Ascending aorta (tissue), 2 donors: ENCODE results near the gene FAAH. TPM values are rescaled to one million over a fixed set of nuclear protein-coding genes. Genes with fewer than 3 reads are reported as not detected.

Experiments used
- DNase-seq, 2 donors: peaks; one replicate each; pipeline ENCODE4 v3.0.0-alpha.2; 2019; ENCODE audit warnings: low spot score in 2 of 2
- H3K27ac ChIP-seq, 2 donors: fragments of 200-600 bp; sonication (generic); one replicate each; pipeline ENCODE4 v1.5.1; 2016 to 2017; ENCODE audit warnings: mild to moderate bottlenecking in 1 of 2
- H3K27me3 ChIP-seq: fragments of 200-600 bp; sonication (generic); one replicate; pipeline ENCODE4 v1.5.1; 2017
- H3K36me3 ChIP-seq, 2 donors: fragments of 200-600 bp; sonication (generic); one replicate each; pipeline ENCODE4 v1.5.1; 2016
- H3K4me1 ChIP-seq, 2 donors: fragments of 200-600 bp; sonication (generic); one replicate each; pipeline ENCODE4 v1.5.1; 2016 to 2017; ENCODE audit warnings: mild to moderate bottlenecking in 1 of 2
- H3K4me3 ChIP-seq, 2 donors: fragments of 200-600 bp; sonication (generic); one replicate each; pipeline ENCODE4 v1.5.1; 2016 to 2017; ENCODE audit warnings: mild to moderate bottlenecking in 1 of 2
- H3K9me3 ChIP-seq, 2 donors: fragments of 200-600 bp; sonication (generic); one replicate each; pipeline ENCODE4 v1.5.1; 2016
- intact Hi-C: fragments of 100-400 bp; cut with DNase I; formaldehyde crosslinking; loops from one replicate; pipeline ENCODE4 v1.15.1; 2023
- total RNA-seq: library from RNA; depleted of rRNA; stranded (reverse); fragments of >200 nt; gene quantifications from one replicate; pipeline ENCODE4 v1.1.0, GENCODE V29; 2016
- TF ChIP-seq, protein P1 (sequence below), 3 experiments: fragments of 200-600 bp in 2 of 3; fragments of 450-650 bp in 1 of 3; sonication (generic) in 2 of 3; IDR thresholded peaks; one replicate each; pipeline ENCODE4 v1.5.1; 2016 to 2019; ENCODE audit warnings: antibody characterized with exemption in 3 of 3, mild to moderate bottlenecking in 1 of 3, moderate library complexity in 1 of 3

The FAAH gene
- total RNA-seq, 1 donor from 2014 or later: 6.0 TPM

DNA sequence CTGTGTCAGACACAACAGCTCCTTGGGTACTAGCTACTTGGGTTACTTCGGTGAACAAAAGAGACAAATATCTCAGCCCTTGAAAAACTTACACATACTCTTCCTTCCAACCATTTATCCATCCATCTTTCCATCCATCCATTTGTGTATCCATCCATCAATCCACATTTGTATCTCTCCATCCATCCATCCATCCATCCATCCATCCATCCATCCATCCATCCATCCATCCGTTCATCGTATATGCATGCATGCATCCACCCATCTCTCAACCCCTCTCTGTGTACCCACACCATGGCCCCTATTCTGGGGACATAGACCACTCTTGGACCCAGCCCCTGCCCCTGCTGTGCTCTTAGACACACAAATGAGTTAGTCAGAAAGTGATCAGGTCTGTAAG is 40.2 kb downstream of the FAAH start:
- no peak overlapping the region for H3K27ac ChIP-seq
- intact Hi-C loops: no loop called here
- H3K9me3 ChIP-seq: no peaks in the 10 kb centered on the region
- H3K4me1 ChIP-seq: no peaks in the 10 kb centered on the region
- TF ChIP-seq, protein P1, sequence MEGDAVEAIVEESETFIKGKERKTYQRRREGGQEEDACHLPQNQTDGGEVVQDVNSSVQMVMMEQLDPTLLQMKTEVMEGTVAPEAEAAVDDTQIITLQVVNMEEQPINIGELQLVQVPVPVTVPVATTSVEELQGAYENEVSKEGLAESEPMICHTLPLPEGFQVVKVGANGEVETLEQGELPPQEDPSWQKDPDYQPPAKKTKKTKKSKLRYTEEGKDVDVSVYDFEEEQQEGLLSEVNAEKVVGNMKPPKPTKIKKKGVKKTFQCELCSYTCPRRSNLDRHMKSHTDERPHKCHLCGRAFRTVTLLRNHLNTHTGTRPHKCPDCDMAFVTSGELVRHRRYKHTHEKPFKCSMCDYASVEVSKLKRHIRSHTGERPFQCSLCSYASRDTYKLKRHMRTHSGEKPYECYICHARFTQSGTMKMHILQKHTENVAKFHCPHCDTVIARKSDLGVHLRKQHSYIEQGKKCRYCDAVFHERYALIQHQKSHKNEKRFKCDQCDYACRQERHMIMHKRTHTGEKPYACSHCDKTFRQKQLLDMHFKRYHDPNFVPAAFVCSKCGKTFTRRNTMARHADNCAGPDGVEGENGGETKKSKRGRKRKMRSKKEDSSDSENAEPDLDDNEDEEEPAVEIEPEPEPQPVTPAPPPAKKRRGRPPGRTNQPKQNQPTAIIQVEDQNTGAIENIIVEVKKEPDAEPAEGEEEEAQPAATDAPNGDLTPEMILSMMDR (IDR thresholded peaks at IDR 0.05): no peak
- H3K27me3 ChIP-seq: no peaks in the 10 kb centered on the region
- DNase-seq: no peak
- no peak overlapping the region for H3K4me3 ChIP-seq
- H3K36me3 ChIP-seq: no peaks in the 10 kb centered on the region

DNA sequence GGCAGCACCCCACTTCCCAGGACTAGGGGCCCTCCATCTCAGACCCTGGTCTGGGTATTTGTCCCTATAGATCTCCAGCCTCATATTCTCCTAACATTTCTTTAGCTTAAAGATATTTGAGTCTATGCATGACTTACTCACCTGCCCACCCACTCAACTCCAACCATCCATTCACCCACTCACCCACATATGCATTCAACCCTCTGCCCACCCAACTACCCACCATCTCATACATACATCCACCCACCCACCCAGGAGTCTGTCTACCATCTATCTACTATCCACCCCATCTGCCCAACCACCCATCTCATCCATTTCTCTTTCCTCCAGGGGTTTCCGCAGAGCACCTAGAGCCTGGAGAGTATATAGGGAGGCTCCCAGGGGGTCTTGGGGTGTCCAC is 42.7 kb downstream of the FAAH start:
- TF ChIP-seq, protein P1 (IDR thresholded peaks at IDR 0.05): no peak
- intact Hi-C loops: no loop called here
- Histone ChIP-seq H3K27ac (no peak overlapping the region), H3K4me1 (no peaks in the 10 kb centered on the region), H3K9me3 (no peaks in the 10 kb centered on the region), H3K4me3 (no peak overlapping the region), H3K27me3 (no peaks in the 10 kb centered on the region), H3K36me3 (no peaks in the 10 kb centered on the region)
- no peak for DNase-seq

DNA sequence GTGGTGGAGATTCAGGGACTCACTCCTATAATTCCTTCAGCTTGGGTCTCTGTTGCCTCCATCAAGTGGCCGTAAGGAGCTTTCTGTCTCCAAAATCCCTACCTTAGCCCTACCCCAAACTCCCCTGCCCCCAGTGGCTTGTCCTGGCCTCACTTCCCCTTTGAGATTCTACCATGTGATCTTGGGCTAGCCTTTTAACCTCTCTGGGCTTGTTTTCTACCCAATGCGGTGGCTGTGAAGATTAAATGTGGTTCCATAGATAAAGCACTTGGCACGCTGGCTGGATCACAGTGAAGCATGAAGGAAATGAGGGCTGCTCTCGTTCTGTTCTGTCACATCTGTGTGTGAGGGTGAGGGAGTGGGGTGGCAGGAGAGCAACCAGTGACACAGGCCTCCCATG is 43.6 kb downstream of the FAAH start:
- no peaks in the 10 kb centered on the region for H3K4me1 ChIP-seq
- TF ChIP-seq, protein P1 (IDR thresholded peaks at IDR 0.05): no peak
- H3K27ac ChIP-seq: no peak overlapping the region
- intact Hi-C loops: no loop called here
- no peaks in the 10 kb centered on the region for H3K36me3 ChIP-seq
- no peaks in the 10 kb centered on the region for H3K9me3 ChIP-seq
- H3K27me3 ChIP-seq: no peaks in the 10 kb centered on the region
- DNase-seq: no peak
- H3K4me3 ChIP-seq: no peak overlapping the region

DNA sequence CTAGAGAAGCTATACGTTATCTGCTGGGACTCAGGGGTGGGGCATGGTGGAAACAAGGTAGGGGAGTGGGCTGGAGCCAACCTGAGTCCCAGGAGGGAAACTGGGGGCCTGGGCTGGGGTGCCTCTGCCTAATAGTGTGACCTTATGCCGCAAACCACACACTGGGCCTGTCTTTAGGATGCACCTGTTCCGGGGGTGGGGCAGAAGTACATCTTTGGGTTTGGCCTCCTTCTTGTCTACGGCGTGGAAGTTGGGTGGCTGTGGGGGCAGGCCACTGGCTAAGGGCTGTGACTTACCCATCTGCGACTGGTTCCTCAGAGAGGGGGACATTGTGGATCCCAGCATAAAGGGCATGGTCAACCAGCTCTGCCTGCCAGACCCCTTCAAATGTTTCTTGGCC is 44.2 kb downstream of the FAAH start:
- H3K4me1 ChIP-seq: no peaks in the 10 kb centered on the region
- no peak for DNase-seq
- H3K4me3 ChIP-seq: no peak overlapping the region
- intact Hi-C loops: no loop called here
- TF ChIP-seq, protein P1 (IDR thresholded peaks at IDR 0.05): no peak
- H3K9me3 ChIP-seq: no peaks in the 10 kb centered on the region
- H3K27me3 ChIP-seq: no peaks in the 10 kb centered on the region
- H3K36me3 ChIP-seq: no peaks in the 10 kb centered on the region
- H3K27ac ChIP-seq: no peak overlapping the region

DNA sequence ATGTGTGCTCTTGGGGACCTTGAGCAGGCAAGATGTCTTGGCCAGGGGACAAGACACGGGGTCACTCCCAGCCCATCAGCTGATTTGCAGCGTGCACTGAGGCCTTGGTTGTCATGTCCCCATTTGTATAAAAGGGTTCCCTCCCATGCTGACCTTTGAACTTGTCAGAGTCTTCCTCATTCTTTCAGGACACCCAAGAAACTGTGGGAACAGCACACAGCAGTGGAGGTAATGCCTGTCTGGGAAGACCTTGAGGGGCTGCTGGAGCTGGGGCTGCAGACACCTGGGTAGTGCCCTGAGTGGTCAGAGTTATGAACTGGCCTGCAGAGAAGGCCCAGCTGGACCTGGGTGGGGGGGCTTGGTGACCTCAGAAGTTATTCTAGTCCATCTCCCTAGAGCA is 46.4 kb downstream of the FAAH start:
- intact Hi-C loops: loop anchor here (10.0 kb wide), 1 partner anchor 284 kb away; no protein-coding TSS in a partner anchor
- H3K36me3 ChIP-seq: no peaks in the 10 kb centered on the region
- no peaks in the 10 kb centered on the region for H3K9me3 ChIP-seq
- TF ChIP-seq, protein P1 (IDR thresholded peaks at IDR 0.05): no peak
- no peaks in the 10 kb centered on the region for H3K4me1 ChIP-seq
- no peaks in the 10 kb centered on the region for H3K27me3 ChIP-seq
- no peak overlapping the region for H3K27ac ChIP-seq
- no peak overlapping the region for H3K4me3 ChIP-seq
- DNase-seq: no peak
